ENCODE results near the gene MSLN. TPM values are rescaled to one million over a fixed set of nuclear protein-coding genes. Genes with fewer than 3 reads are reported as not detected.

Gene MSLN
- total RNA-seq, 4 donors from 2014 or later = 0.44 to 0.82 TPM; not detected in 2

DNA sequence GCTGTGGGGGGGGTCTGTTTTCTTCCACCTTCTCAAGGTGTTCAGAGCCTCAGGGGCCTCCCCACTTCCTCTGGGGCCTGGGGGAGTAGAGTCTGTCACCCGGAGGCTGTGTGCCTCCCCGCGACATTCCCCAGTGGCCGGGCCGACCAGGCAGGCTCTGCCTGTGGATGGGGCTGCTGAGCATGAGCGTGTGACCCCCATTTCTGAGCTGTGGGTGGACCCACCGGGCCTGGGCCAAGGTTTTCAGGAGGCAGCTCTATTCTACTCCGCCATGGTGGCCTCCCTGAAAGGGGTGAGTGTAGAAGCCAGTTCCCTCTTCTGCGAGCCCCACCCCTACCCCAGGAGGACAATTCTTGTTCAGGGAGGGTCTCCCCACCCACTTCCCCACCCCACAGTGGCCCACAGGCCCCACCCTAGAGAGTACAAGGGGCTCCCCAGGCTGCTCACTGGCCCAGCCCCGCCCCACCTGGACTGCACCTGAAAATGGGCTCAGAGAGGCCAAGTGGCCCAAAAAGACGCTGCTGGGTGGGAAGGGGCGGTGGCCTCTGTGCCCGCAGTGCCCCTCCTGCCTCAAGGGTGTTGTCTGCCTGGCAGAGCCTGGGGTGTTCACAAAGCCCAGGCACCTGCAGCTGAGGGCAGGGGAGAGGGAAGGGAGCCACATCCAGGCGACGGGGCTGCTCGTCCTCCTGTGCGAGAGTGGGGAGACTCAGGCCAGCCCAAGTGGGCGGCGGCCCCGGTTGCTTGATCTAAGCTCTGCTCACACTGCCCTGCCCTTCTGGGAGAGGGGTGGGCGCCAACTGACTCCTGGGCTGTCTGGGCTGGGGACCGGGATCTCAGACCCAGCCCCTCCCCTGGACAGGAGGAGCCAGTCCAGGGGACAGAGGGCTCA is 1.3 kb downstream of the MSLN start:
- TF ChIP-seq, protein P1, sequence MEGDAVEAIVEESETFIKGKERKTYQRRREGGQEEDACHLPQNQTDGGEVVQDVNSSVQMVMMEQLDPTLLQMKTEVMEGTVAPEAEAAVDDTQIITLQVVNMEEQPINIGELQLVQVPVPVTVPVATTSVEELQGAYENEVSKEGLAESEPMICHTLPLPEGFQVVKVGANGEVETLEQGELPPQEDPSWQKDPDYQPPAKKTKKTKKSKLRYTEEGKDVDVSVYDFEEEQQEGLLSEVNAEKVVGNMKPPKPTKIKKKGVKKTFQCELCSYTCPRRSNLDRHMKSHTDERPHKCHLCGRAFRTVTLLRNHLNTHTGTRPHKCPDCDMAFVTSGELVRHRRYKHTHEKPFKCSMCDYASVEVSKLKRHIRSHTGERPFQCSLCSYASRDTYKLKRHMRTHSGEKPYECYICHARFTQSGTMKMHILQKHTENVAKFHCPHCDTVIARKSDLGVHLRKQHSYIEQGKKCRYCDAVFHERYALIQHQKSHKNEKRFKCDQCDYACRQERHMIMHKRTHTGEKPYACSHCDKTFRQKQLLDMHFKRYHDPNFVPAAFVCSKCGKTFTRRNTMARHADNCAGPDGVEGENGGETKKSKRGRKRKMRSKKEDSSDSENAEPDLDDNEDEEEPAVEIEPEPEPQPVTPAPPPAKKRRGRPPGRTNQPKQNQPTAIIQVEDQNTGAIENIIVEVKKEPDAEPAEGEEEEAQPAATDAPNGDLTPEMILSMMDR (IDR thresholded peaks at IDR 0.05; ENCODE audit: low read depth) = no peak

DNA sequence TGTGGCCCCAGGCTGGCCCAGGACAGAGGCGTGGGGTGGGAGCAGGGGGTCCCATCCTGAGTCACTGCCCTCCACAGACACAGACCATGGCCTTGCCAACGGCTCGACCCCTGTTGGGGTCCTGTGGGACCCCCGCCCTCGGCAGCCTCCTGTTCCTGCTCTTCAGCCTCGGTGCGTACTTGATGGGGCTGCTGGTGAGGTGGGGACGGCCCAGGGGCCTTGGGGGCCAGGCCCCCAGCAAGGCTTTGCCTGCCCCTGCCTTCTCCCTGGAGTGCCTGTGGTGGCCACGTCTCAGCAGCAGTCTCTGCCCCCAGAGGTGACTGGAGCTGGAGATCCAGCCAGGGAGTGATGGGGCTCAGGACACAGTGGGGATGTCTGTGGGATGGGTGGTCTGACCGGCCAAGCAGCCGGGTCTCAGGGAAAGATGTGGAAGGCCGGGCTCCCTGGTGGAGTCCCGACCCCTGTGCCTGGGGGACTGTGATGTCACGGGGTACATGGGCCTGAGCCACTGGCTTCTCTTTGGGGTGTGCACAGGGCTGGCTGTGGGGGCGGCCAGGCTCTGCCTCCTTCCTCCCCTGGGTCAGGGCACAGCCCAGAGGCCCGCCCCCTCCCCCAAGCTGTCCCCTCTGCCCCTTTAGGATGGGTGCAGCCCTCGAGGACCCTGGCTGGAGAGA is 2.2 kb downstream of the MSLN start:
- TF ChIP-seq, protein P1 (IDR thresholded peaks at IDR 0.05; ENCODE audit: low read depth) = no peak

DNA sequence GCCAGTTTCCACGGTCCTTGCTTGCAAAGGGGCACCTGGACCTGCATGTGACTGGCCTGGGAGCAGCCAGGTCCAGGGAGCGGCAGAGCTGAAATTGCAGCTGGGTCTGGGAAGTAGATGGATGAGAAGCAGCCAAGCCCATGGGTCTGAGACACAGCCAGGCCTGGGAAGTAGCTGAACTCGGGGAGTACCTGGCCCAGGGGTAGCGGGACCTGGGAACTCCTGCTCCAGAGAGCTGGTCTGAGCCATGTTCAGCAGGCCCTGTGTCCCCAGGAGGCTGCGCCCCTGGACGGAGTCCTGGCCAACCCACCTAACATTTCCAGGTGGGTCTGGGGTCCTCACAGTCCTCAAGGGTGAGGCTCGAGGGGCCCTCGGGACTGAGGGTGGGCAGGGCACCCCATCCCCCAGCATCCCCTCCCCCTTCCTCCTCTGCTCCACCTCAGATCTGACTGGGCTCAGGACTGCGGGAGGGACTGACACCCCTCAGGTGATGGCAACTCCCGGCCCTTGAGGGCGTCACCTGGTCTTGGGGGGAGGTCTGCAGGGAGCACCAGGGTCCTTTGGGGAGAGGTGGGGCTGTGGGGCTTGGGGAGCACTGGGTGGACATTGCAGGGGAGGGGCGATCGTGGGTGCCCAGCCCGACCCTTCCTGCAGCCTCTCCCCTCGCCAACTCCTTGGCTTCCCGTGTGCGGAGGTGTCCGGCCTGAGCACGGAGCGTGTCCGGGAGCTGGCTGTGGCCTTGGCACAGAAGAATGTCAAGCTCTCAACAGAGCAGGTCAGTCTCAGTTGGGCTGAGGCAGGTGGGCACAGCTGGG is 3.0 kb downstream of the MSLN start:
- TF ChIP-seq, protein P1 (IDR thresholded peaks at IDR 0.05; ENCODE audit: low read depth) = no peak

DNA sequence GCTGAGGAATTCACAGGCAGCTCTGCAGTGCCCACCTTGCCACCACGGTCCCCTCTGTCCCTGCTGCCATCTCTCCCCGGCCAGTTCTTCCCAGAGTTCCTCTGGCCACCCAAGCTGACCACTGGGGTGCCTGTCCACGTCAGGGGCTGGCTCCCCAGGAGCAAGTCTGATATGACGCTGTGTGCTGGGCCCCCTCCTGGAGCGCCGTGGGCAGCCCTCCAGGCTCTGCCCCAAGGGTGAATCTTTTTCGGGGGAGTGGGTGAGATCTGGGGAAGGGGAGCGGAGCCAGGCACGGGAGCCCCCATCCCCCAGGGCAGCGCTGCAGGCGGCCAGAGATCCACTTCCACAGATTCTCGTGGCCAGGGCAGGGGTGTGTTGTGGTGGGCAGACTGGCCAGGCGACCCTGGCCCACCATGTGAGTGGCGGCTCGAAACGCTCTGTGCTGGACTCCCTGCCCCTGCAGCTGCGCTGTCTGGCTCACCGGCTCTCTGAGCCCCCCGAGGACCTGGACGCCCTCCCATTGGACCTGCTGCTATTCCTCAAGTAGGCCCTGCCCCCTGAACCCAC is 3.7 kb downstream of the MSLN start:
- TF ChIP-seq, protein P1 (IDR thresholded peaks at IDR 0.05; ENCODE audit: low read depth) = no peak

DNA sequence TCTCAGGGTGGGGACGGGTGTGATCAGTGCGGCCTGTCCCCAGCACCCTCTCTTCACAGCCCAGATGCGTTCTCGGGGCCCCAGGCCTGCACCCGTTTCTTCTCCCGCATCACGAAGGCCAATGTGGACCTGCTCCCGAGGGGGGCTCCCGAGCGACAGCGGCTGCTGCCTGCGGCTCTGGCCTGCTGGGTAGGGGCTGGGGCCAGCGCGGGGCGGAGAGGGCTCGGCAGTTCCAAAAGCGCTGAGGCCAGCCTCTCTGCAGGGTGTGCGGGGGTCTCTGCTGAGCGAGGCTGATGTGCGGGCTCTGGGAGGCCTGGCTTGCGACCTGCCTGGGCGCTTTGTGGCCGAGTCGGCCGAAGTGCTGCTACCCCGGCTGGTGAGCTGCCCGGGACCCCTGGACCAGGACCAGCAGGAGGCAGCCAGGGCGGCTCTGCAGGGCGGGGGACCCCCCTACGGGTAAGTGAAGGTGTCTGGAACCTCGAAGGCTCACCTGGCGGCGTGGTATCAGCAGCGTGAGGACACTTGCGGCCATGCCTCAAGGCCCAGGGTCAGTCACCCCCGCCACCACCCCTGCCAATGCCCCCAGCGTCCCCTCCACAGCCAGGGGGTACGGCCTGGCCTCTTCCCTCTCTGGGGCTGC is 4.4 kb downstream of the MSLN start:
- TF ChIP-seq, protein P1 (IDR thresholded peaks at IDR 0.05; ENCODE audit: low read depth) = no peak

DNA sequence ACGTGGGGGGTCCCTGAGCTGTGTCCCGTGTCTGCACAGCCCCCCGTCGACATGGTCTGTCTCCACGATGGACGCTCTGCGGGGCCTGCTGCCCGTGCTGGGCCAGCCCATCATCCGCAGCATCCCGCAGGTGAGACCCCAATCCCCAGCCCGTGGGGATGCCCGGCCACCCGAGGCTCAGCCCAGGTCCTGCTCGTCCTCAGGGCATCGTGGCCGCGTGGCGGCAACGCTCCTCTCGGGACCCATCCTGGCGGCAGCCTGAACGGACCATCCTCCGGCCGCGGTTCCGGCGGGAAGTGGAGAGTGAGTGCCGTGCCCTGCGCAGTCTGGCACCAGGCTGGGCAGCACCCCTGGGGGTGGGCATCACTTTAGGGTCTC is 4.9 kb downstream of the MSLN start:
- TF ChIP-seq, protein P1 (IDR thresholded peaks at IDR 0.05; ENCODE audit: low read depth) = no peak
